ENCODE data around the gene ACBD6.

GRCh38 chr1:180385144-180385543 is 117.2 kb downstream of the ACBD6 start:
- TF ChIP-seq CTCF (IDR thresholded peaks at IDR 0.05): no peak
- no peak for TF ChIP-seq POLR2A (IDR thresholded peaks at IDR 0.05)
- no peak for TF ChIP-seq POLR2AphosphoS5 (IDR thresholded peaks at IDR 0.05)

Measured in breast epithelium (tissue), 3 donors.